Fibroblast of villous mesenchyme (primary cell): ENCODE results near the gene G6PC3. TPM values are rescaled to one million over a fixed set of nuclear protein-coding genes. Genes with fewer than 3 reads are reported as not detected.

Source experiments
- DNase-seq: peaks from one replicate; pipeline ENCODE4 v3.0.0-alpha.2; 2010; ENCODE audit warnings: low read depth
- H3K4me3 ChIP-seq: 2 replicates; pipeline ENCODE4 v1.5.1; 2011; ENCODE audit warnings: low read depth, mild to moderate bottlenecking, low read length
- CTCF ChIP-seq: IDR thresholded peaks from 2 replicates; pipeline ENCODE4 v1.5.1; 2012; ENCODE audit warnings: low read depth, mild to moderate bottlenecking, low read length; ENCODE audit not compliant: insufficient read depth
- total RNA-seq: library from RNA; depleted of rRNA; stranded (reverse); fragments of >200 nt; gene quantifications from 2 replicates; pipeline ENCODE4 v1.2.3, GENCODE V29; 2012

Gene G6PC3
- total RNA-seq, 1 donor: 27.6 TPM

GRCh38 chr17:44091200-44091997 lies 20.9 kb downstream of the G6PC3 start:
- no peak for DNase-seq
- TF ChIP-seq CTCF: no peak
- no peak overlapping the region for H3K4me3 ChIP-seq

GRCh38 chr17:44092051-44092450 lies 21.5 kb downstream of the G6PC3 start:
- no peak for DNase-seq
- H3K4me3 ChIP-seq: no peak overlapping the region
- TF ChIP-seq CTCF: no peak

- H3K4me3 ChIP-seq: no peak overlapping the region
- no peak for DNase-seq
- TF ChIP-seq CTCF: no peak
Observed at GRCh38 chr17:44093231-44093900, 22.8 kb downstream of the G6PC3 start.

GRCh38 chr17:44094701-44095387 lies 24.3 kb downstream of the G6PC3 start:
- no peak for DNase-seq
- no peak overlapping the region for H3K4me3 ChIP-seq
- TF ChIP-seq CTCF: no peak

GRCh38 chr17:44095388-44095646 lies 24.8 kb downstream of the G6PC3 start:
- H3K4me3 ChIP-seq: no peak overlapping the region

More at GRCh38 chr17:44095388-44095646, 24.8 kb downstream of the G6PC3 start:
- no peak for DNase-seq
- TF ChIP-seq CTCF: no peak
